Peyer's patch (tissue), 4 donors: ENCODE results near the gene ZSCAN12. TPM values are rescaled to one million over a fixed set of nuclear protein-coding genes. Genes with fewer than 3 reads are reported as not detected.

Experiments
- DNase-seq, 3 donors: peaks; one replicate each; pipeline ENCODE4 v3.0.0-alpha.2; 2017 to 2019
- H3K27ac ChIP-seq, 4 donors: fragments of 200-600 bp; sonication (generic); one replicate each; pipeline ENCODE4 v1.5.1; 2016 to 2019
- H3K27me3 ChIP-seq, 2 donors: fragments of 200-600 bp; sonication (generic); one replicate each; pipeline ENCODE4 v1.5.1; 2019
- H3K36me3 ChIP-seq, 3 donors: fragments of 200-600 bp; sonication (generic); one replicate each; pipeline ENCODE4 v1.5.1; 2016 to 2019
- H3K4me1 ChIP-seq, 4 donors: fragments of 200-600 bp; sonication (generic); one replicate each; pipeline ENCODE4 v1.5.1; 2016 to 2019
- H3K4me3 ChIP-seq, 4 donors: fragments of 200-600 bp; sonication (generic); 1 replicate in 3 of 4; 2 replicates in 1 of 4; pipeline ENCODE4 v1.5.1; 2016 to 2019; ENCODE audit warnings: mild to moderate bottlenecking in 1 of 4
- H3K9me3 ChIP-seq, 4 donors: fragments of 200-600 bp; sonication (generic); one replicate each; pipeline ENCODE4 v1.5.1; 2016 to 2019; ENCODE audit warnings: mild to moderate bottlenecking in 1 of 4
- POLR2A ChIP-seq, 2 donors: fragments of 450-650 bp; IDR thresholded peaks; one replicate each; pipeline ENCODE4 v1.5.1; 2017; ENCODE audit warnings: antibody characterized with exemption in 2 of 2, mild to moderate bottlenecking in 2 of 2, moderate library complexity in 2 of 2
- total RNA-seq, 4 donors: library from RNA; depleted of rRNA; stranded (reverse); fragments of >200 nt; gene quantifications; one replicate each; pipeline ENCODE4 v1.1.0, GENCODE V29; 2016
- TF ChIP-seq, protein P1 (sequence below), 6 experiments: fragments of 450-650 bp in 4 of 6; fragments of 200-600 bp in 2 of 6; sonication (generic) in 1 of 6; IDR thresholded peaks; one replicate each; pipeline ENCODE4 v1.5.1; 2017 to 2019; ENCODE audit warnings: antibody characterized with exemption in 6 of 6, mild to moderate bottlenecking in 3 of 6, moderate library complexity in 1 of 6

Gene ZSCAN12
- total RNA-seq, 4 donors from 2014 or later = 4.0 to 19.8 (median 7.5) TPM

DNA sequence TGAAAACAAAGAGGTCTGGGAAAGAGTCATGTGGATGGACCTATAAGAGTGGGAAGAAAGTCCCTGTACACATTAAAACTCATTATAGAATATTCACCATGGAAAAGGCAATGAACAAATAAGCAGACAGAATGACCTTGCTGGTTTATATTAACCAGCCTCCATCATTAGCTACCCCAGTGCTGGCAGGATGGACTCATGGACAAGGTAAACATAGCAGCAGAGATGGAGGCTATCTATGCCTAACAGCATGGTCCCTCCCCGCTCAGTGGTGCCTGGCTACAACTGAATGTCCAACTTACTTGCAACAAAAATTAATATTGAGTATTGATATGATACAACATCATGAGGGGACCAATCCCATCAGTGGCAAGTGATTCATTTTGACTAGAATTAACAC, 54.3 kb downstream of the ZSCAN12 start:
- H3K4me1 ChIP-seq = no peaks in the 10 kb centered on the region
- no peak overlapping the region for H3K27ac ChIP-seq
- H3K27me3 ChIP-seq = no peaks in the 10 kb centered on the region
- H3K9me3 ChIP-seq = no peaks in the 10 kb centered on the region
- H3K36me3 ChIP-seq = no peaks in the 10 kb centered on the region
- TF ChIP-seq POLR2A (IDR thresholded peaks at IDR 0.05) = no peak
- TF ChIP-seq, protein P1, sequence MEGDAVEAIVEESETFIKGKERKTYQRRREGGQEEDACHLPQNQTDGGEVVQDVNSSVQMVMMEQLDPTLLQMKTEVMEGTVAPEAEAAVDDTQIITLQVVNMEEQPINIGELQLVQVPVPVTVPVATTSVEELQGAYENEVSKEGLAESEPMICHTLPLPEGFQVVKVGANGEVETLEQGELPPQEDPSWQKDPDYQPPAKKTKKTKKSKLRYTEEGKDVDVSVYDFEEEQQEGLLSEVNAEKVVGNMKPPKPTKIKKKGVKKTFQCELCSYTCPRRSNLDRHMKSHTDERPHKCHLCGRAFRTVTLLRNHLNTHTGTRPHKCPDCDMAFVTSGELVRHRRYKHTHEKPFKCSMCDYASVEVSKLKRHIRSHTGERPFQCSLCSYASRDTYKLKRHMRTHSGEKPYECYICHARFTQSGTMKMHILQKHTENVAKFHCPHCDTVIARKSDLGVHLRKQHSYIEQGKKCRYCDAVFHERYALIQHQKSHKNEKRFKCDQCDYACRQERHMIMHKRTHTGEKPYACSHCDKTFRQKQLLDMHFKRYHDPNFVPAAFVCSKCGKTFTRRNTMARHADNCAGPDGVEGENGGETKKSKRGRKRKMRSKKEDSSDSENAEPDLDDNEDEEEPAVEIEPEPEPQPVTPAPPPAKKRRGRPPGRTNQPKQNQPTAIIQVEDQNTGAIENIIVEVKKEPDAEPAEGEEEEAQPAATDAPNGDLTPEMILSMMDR (IDR thresholded peaks at IDR 0.05) = no peak
- no peak for DNase-seq
- no peak overlapping the region for H3K4me3 ChIP-seq

DNA sequence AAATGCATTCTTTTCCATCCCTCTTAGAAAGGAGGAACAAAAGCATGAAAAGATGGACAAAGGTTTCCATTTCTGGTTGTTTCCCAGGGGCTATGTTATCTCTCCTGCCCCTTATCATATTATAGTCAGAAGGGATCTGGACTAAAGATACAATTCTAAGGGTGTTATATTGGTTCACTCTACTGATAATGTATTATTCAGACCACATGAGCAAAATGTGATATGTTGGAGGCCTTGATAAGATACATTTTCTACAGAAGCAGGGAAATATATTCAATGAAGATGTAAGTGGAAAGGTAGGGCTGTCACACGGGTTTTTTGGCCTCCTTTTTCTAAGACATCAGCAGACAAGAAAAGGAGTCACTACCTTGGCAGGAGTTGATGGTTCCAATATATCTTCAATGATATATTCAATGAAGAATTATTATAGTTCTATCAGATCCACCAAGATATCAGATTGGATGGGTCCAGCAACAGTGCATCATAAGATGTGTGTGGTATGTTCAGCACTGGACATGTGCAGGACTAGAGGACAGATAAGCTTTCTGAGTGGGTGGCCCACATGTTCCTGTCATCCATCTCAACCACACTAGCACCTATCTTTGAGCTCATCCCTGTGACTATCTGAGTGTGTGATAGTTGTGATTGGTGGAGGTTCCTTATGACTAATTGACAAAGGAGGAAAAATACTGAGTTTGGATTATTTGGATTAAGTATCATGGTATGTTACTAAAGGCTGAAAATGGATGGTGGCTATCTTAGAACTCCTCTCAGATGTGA, 55.5 kb downstream of the ZSCAN12 start:
- no peaks in the 10 kb centered on the region for H3K4me1 ChIP-seq
- no peak for TF ChIP-seq POLR2A (IDR thresholded peaks at IDR 0.05)
- TF ChIP-seq, protein P1 (IDR thresholded peaks at IDR 0.05) = no peak

DNA sequence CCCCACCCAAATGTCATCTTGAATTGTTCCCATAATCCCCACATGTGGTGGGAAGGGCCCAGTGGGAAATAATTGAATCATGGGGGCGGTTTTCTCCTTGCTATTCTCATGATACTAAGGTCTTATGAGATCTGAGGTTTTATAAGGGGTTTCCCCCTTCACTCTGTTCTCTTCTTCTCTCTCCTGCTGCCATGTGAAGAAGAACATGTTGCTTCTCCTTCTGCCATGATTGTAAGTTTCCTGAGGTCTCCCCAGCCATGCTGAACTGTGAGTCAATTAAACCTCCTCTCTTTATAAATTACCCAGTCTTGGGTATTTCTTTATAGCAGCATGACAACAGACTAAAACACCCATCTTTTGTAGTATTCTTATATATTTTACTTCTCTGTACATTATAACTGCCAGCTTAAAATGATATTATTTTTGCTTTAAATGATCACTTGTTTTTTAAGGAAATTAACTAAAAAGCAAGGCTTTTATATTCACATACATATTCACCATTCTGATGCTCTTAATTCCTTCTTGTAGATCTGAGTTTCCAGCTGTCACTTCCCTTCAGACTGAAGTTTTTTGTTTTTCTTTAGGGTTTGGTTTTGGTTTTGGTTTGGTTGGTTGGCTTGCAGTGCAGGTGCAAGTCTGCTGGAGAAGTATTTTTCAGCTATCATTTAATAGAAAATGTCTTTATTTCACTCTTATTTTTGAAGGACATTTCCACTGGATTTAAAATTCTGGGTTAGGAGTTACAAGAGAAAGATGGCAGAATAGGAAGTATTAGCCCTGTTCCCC, 59.0 kb downstream of the ZSCAN12 start:
- Histone ChIP-seq H3K9me3 (no peaks in the 10 kb centered on the region), H3K4me3 (no peak overlapping the region), H3K4me1 (no peaks in the 10 kb centered on the region), H3K27ac (no peak overlapping the region), H3K27me3 (no peaks in the 10 kb centered on the region), H3K36me3 (no peaks in the 10 kb centered on the region)
- TF ChIP-seq POLR2A (IDR thresholded peaks at IDR 0.05) = no peak
- TF ChIP-seq, protein P1 (IDR thresholded peaks at IDR 0.05) = no peak
- DNase-seq = no peak

More for the DNA sequence above, 55.5 kb downstream of the ZSCAN12 start:
- Histone ChIP-seq H3K4me3 (no peak overlapping the region), H3K36me3 (no peaks in the 10 kb centered on the region), H3K27ac (no peak overlapping the region), H3K9me3 (no peaks in the 10 kb centered on the region), H3K27me3 (no peaks in the 10 kb centered on the region)
- DNase-seq = no peak

DNA sequence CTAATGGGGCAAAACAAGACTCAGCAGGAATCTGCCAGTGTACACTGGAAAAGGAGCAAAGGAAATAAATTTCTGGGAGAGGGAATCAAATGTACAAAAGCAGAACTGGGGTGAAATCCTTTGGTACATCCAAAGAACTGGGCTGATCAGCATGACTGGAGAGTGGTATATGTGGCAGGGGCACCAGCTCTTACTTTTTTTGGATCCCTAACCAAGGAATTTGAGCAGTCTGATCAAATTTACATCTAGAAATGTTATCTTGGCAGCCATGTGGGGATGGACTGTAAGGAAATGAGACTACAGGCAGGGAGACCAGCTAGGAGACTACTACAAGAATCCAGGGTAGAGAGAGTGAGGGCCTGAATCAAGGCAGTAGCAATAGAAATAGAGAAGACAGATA, 62.4 kb downstream of the ZSCAN12 start:
- TF ChIP-seq, protein P1 (IDR thresholded peaks at IDR 0.05) = no peak
- TF ChIP-seq POLR2A (IDR thresholded peaks at IDR 0.05) = no peak
- no peaks in the 10 kb centered on the region for H3K36me3 ChIP-seq
- peak overlapping the region in 2 of 4 donors; percentile 92 for H3K27ac ChIP-seq
- no peak overlapping the region for H3K4me3 ChIP-seq
- no peaks in the 10 kb centered on the region for H3K4me1 ChIP-seq
- DNase-seq = no peak
- H3K9me3 ChIP-seq = no peaks in the 10 kb centered on the region
- no peaks in the 10 kb centered on the region for H3K27me3 ChIP-seq

DNA sequence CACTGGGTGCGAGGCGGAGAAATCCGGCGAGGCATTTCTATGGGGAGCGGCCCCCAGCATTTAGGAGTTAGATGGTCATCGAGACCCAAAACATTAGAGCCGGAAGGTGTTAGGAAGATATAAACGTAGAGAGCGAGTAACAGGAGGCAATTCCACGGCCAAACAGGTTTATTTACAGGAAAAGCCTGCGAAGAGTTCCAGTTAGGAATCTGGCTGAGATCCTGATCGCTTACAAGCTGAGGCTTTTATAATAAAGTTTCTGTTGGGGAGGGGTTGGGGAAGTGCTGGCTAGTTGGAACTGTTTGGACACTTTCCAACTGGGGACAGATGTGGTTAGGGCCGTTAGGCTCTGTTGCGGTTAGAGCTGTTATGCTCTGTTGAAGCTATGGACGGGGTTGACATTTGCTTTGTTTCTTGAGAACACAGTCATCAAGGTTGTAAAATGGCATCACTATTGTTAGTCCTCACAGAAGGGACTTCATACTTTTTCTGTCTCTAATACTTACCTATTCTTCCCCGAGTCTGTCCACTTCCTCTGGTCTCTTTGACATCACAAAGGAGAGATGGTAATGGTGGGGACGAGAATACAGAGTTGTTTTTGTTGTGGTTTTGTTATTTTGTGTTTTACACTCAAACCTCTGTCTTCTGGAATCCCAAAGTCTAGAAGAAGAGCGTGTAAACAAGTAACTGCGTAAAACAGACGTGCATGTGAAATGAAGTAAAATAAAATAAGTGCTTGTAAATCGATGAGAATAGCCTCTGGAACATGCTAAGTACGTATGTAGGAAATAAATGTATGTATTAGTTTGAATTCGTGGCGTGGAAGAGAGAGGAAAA, 63.0 kb downstream of the ZSCAN12 start:
- no peaks in the 10 kb centered on the region for H3K27me3 ChIP-seq
- H3K4me3 ChIP-seq = peak overlapping the region; percentile 62 to 71 (median 68)
- TF ChIP-seq POLR2A (IDR thresholded peaks at IDR 0.05) = no peak
- TF ChIP-seq, protein P1 (IDR thresholded peaks at IDR 0.05) = no peak
- H3K4me1 ChIP-seq = no peaks in the 10 kb centered on the region
- DNase-seq = peak in 2 of 3 donors; percentile 48 to 57
- no peaks in the 10 kb centered on the region for H3K9me3 ChIP-seq
- peak overlapping the region; percentile 86 to 97 (median 92) for H3K27ac ChIP-seq
- no peaks in the 10 kb centered on the region for H3K36me3 ChIP-seq
